ENCODE results near the gene SSH3.

DNA sequence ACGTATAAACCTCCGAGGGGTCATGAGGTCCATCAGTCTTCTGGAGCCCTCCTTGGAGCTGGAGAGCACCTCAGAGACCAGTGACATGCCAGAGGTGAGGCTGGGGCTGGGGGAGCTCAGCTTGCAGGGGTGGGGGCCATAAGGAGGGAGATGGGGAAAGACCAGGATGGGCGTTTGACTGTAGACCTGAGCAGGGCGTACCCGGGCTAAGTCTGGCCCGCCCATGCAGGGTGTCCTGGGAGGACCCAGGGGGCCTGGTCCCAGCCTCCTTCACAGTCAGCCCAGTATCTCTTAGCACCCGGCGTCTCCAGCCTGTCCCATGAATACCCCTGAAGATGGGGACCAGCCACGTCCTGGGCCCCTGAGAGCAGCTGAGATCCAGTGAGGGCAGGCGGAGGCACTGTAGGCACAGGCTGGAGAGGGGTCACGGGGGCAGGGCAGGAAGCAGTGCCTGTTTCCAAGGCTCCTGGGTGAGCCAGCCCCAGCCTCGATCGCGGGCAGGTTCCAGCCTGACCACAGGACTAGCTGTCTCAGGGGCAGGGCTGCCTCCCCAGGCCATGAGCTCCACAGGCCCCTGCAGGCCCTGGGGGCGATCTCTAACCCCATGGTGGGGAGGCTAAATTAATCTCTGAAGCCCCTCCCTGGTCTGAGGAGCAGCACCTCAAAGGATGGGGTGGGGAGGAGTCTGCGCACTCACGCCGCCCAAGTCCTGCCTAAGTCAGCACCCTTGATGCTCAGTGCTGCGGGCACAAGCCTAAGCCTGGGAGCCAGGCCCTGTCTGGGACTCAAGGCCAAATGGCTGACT is 7.1 kb downstream of the SSH3 start:
- TF ChIP-seq POLR2A (IDR thresholded peaks at IDR 0.05; ENCODE audit: control extremely low read depth in 1 of 2, low read depth in 2 of 2, low read length in 2 of 2) (no peak), RXRA (IDR thresholded peaks at IDR 0.05; ENCODE audit: insufficient read depth, low read depth, low read length) (no peak), SP2 (IDR thresholded peaks at IDR 0.05; ENCODE audit: low read length) (no peak), JUN (IDR thresholded peaks at IDR 0.05; ENCODE audit: low read depth, low read length) (no peak), NRF1 (IDR thresholded peaks at IDR 0.05; ENCODE audit: low read depth, low read length) (no peak)
- TF ChIP-seq, protein P1, sequence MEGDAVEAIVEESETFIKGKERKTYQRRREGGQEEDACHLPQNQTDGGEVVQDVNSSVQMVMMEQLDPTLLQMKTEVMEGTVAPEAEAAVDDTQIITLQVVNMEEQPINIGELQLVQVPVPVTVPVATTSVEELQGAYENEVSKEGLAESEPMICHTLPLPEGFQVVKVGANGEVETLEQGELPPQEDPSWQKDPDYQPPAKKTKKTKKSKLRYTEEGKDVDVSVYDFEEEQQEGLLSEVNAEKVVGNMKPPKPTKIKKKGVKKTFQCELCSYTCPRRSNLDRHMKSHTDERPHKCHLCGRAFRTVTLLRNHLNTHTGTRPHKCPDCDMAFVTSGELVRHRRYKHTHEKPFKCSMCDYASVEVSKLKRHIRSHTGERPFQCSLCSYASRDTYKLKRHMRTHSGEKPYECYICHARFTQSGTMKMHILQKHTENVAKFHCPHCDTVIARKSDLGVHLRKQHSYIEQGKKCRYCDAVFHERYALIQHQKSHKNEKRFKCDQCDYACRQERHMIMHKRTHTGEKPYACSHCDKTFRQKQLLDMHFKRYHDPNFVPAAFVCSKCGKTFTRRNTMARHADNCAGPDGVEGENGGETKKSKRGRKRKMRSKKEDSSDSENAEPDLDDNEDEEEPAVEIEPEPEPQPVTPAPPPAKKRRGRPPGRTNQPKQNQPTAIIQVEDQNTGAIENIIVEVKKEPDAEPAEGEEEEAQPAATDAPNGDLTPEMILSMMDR (IDR thresholded peaks at IDR 0.05; ENCODE audit: control extremely low read depth in 1 of 3, insufficient read depth in 1 of 3, low read depth in 1 of 3, low read length in 3 of 3), result no peak
- TF ChIP-seq, protein P2, sequence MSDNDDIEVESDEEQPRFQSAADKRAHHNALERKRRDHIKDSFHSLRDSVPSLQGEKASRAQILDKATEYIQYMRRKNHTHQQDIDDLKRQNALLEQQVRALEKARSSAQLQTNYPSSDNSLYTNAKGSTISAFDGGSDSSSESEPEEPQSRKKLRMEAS (IDR thresholded peaks at IDR 0.05), result no peak
- TF ChIP-seq, protein P3, sequence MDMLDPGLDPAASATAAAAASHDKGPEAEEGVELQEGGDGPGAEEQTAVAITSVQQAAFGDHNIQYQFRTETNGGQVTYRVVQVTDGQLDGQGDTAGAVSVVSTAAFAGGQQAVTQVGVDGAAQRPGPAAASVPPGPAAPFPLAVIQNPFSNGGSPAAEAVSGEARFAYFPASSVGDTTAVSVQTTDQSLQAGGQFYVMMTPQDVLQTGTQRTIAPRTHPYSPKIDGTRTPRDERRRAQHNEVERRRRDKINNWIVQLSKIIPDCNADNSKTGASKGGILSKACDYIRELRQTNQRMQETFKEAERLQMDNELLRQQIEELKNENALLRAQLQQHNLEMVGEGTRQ (IDR thresholded peaks at IDR 0.05; ENCODE audit: low read length), result no peak
